DMS53 treated with DMSO at 0.1 percent for 48 hours (cell line): ENCODE data around the gene THBS4.
A peak's percentile ranks its signal among the peaks of the same experiment; 100 is the strongest.

Experiments used
- DNase-seq: peaks from one replicate; lab custom pipeline; 2025; ENCODE audit not compliant: unreplicated experiment; lab: John Stamatoyannopoulos, UW

Gene THBS4

DNA sequence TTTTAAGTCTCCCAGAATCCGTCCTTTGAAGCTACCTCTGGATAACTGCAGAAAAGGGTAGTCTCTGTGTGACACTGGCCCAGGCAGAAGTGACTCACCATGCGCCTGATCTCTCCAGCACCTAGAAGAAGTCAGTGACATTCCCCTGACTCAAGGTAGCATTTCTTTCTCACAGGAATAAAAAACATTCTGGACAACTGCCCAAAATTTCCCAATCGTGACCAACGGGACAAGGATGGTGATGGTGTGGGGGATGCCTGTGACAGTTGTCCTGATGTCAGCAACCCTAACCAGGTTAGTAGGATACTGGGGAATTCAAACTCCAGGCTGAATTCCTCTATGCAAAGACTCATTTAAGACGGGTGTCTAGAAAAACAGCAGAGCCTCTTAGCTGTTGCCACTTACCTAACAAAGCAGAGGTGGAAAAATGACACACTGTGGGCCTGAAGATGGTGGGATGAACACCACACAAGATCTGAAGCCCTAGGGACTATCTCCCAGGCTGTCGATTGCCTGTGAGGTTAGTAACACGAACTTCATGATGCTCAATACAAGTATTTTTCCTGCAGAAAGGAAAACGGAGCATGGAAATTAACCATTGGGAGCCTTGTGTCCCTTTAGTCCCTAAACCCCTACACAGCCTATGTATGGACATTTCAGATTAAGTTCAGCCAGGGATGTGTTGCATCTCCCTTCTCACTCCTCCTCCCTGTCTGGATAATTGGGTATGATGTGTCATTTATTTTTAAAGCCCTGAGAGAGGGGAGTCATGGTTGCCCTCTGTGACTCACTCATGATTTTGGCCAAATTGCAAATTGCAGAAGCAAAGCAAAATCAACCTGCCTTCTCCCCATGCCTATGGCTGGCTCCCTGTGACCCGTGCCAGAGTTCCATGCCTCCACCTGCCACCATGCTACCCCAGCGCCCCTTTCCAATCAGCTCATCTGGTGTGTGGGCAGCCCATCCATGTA lies 37.2 kb downstream of the THBS4 start:
- no peak for DNase-seq

DNA sequence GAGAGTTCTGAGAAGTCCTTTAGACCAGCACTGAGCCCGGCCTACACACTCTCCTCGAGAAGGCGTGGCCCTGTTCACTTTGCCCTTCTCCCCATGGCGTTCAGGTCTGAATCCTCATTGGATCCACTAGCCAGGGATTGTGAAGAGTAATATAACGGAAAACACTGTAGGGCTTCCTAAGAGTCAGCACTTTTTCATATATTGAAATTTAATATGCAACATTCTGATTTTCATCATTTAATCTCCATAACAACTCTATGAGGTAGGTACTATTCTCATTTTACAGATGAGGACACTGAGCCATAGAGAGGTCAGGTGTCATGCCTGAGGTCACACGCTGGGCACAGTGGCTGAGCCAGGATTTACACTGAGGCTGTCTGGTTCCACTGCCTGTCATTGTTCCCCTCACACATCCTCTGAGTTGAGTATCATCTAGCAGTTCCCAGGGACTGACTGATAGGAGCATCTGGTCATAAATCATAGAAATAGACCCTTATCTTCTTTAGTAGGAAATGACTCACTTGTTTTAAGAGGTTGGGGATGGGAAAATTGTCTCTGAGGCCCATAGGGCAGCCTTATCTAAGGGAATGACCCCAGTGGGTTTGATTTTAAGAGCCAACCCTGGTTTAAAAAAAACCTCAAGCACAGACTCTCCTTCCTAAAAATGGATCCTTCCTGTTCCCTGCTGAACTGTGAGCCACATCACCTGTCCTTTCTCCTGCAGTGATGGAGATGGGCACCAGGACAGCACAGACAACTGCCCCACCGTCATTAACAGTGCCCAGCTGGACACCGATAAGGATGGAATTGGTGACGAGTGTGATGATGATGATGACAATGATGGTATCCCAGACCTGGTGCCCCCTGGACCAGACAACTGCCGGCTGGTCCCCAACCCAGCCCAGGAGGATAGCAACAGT lies 41.2 kb downstream of the THBS4 start:
- peak; percentile 5 for DNase-seq

DNA sequence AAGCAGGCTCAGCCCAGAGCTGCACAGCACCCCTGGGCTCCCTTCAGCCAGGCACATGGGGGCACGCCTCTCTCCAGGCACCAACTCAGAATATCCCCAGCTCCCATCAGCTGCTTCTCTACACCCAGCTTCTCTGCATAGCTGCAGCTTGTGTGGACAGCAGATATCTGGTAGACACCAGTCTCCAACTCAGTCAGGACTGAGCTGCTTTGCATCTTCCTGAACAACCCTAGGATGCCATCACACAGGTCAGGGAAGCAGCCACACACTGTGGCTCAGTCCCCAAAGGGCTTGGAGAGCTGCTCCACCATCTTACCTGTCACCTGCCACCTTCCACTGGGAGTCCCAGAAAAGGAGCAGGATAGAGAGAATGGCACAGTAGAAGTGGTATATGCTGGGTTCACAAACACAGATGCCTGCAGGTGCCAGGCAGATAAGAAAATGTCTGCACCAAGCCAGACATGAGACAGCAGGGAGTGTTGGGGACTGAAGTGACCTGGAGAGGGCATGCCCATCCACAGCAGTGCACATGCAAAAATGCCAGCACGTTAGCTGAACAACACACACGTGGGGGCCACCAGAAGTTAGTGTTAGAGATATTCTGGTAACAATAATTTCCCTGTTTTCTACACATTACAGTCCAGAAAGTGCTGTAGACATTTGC lies 42.0 kb downstream of the THBS4 start:
- DNase-seq: no peak

- DNase-seq: no peak
Observed at GRCh38 chr5:80078921-80079320, 43.8 kb downstream of the THBS4 start.

DNA sequence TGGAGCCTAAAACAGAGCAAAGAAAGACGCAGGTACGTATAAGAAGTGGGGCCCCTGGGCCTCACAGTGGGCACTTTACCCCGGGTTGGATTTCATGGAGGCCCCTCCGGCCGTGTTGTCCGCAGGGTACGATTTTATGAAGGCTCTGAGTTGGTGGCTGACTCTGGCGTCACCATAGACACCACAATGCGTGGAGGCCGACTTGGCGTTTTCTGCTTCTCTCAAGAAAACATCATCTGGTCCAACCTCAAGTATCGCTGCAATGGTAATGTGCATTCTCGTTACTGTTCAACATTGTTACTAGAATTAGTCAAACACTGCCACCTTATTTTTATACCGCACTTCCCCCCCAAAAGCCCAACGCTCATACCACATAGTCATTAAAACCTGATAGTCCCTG lies 47.1 kb downstream of the THBS4 start:
- no peak for DNase-seq

- DNase-seq: peak; percentile 67
Observed at GRCh38 chr5:80082731-80083100, 47.6 kb downstream of the THBS4 start.

DNA sequence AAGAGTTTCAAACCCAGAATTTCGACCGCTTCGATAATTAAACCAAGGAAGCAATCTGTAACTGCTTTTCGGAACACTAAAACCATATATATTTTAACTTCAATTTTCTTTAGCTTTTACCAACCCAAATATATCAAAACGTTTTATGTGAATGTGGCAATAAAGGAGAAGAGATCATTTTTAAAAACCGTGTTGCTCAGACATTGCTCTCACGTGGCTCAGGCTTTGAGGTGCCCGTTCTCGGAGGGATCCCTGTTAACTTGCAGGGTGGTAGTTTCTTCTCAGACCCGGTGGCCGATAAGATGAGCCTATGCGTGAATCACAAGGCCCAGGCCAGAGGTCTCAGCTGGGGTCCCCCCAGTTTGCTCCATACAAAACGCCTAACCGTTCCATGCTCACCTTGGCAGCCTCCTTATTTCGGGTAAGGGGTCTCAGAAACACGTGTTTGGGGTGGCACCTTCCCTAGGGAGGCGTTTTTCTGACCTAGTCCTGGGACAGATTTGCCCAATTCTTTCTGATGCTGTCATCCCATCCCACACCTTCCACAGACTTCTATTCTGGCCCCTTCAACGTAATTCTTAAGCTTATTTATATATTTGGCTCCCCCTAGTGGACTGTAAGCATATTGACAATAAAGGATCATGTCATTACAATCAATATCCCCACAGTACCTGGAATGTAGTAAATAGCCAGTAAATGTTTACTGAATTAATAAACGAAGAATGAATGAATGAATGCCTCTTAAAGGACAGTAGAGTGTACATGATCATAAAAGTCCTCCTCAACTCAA lies 48.1 kb downstream of the THBS4 start:
- DNase-seq: peak; percentile 86

DNA sequence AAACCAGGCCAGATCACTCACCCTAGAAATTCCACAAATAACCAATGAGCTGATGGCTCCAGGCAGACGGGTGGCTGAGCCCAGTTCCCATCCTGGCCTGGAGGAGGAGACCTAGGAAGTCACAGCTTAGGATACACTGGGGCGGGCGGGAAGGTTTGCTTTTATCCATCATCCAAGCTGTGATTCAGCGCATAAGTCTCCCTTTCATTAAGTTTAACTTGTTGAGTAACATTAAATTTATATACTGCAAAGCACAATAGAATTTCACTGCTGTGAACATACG lies 55.7 kb downstream of the THBS4 start:
- no peak for DNase-seq

- DNase-seq: peak; percentile 57
Observed at GRCh38 chr5:80091792-80092192, 56.6 kb downstream of the THBS4 start.

- DNase-seq: no peak
Observed at GRCh38 chr5:80092486-80093107, 57.4 kb downstream of the THBS4 start.

GRCh38 chr5:80093796-80094195 lies 58.6 kb downstream of the THBS4 start:
- no peak for DNase-seq

DNA sequence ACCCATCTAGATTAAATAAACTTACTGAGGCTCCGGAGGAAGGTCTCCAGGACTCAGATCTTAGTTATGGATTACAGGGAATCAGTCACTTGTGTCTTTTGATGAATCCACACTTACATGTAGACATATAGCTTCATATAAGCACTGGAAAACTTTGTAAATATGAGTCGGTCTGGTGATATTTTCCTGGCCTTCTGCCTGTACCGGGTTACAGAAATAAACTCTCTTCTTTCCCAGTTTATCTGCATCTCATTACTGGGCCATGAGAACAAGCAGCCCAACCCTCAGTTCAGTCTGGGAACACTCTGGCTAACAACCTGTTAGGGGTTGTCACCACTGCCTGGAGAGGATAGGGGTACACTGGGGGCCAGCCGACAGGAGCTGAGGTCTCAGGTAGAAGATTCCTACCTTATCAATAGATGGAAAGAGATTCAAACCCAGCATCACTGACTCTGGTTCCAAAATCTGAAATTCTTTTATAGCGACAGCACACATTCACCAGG lies 59.1 kb downstream of the THBS4 start:
- no peak for DNase-seq

DNA sequence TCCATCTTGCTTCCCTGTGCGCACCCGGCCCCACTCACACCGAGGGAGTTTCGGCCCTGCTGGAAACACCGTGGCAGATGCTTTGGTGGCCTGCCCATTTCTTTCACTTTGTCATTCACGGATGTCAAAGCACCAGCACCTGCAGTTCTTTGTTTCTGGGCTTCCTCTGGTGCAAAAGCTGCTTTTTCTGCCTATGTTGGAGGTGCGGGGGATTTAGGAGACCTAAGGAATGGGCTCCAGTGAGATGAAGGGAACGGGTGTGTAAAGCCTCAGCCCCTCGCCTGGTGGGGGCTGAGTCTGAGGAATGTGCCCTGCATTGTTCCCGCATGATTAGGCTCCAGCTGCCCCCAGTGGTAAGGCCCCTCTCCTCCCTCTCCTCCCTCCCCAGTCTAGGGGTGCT lies 62.3 kb downstream of the THBS4 start:
- DNase-seq: no peak

GRCh38 chr5:80101993-80102392 lies 66.8 kb downstream of the THBS4 start:
- no peak for DNase-seq

DNA sequence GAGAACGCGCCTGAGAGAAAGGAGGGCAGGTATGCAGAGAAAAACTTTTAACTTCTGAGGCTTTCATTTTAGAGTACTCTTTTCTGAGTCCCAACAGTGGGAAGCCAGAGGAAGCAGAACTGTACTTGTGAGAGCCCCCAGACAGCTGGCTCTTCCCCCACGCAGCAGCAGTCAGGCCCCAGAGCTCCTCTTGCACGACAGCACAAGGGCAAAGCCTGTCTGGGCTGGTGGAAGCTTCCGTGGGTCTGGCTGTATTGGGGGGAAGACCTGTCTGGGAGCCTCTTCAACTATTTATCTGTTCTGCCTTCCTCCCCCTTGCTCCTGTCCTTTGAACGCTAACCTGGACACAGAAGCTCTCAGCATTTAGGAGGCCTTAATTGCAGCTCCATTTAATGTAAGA lies 68.2 kb downstream of the THBS4 start:
- DNase-seq: no peak

- no peak for DNase-seq
Observed at GRCh38 chr5:80105698-80106439, 70.7 kb downstream of the THBS4 start.

DNA sequence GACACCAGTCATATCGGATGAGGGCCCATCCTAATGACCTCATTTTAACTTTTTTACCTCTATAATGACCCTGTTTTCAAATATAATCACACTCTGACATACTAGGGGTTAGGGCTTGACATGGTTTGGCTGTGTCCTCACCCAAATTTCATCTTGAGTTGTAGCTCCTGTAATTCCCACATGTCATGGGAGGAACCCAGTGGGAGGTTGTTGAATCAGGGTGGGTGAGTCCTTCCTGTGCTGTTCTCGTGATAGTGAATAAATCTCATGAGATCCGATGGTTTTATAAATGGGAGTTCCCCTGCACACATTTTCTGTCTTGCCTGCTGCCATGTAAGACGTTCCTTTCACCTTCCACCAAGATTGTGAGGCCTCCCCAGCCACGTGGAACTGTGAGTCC lies 71.8 kb downstream of the THBS4 start:
- no peak for DNase-seq

DNA sequence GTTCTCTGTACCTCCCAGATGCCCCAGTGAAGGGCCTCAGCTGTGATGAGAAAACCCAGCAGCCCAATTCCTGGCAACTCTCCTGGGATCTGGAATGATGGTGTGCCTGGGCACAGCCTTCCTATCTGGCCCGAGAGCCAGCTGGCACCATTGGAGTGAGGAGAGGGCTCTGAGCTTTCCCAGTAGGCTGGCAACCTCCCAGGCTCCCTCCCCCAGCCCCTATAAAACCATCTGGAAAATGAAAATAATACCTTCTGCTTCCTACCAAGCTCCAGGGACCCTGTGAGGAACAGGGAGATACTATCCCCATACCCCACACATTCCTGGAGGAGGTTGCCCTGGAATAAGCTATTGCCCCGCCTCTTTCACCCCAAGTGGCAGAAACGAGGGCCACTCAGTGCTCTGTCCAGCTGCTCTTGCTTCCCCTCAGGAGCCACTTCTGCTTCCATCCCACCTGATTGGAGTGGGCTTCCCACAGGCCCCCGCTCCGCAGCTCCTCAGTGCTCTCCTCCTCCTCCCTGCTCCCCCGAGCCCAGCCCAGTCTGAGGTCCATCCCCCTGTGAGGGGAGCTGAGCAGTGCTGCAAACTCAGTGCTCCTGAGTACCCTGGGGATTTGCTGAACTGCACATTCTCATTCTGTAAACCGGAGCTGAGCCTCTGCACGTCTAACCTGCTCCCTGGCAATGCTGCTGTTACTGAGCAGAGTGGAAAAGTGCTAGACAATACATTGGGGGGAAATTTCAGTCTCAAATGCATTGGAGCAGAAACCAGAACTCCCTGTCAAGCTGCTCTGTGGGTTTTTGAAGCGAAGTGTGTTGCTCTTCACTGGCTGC lies 74.7 kb downstream of the THBS4 start:
- no peak for DNase-seq
